HG02981 (cell line): Measurements from ENCODE around the gene TOMM6.

Experiments used
- ATAC-seq: cut with Tn5 transposase; IDR thresholded peaks from one replicate; pipeline ENCODE4 v1.9.1; 2021; ENCODE audit warnings: mild to moderate bottlenecking, moderate library complexity; ENCODE audit not compliant: unreplicated experiment

TOMM6 gene

GRCh38 chr6:41818271-41819054 is 31.0 kb downstream of the TOMM6 start:
- ATAC-seq: no peak

- no peak for ATAC-seq
Measured at GRCh38 chr6:41821266-41821665, 33.8 kb downstream of the TOMM6 start.

GRCh38 chr6:41822021-41822420 is 34.5 kb downstream of the TOMM6 start:
- no peak for ATAC-seq

DNA sequence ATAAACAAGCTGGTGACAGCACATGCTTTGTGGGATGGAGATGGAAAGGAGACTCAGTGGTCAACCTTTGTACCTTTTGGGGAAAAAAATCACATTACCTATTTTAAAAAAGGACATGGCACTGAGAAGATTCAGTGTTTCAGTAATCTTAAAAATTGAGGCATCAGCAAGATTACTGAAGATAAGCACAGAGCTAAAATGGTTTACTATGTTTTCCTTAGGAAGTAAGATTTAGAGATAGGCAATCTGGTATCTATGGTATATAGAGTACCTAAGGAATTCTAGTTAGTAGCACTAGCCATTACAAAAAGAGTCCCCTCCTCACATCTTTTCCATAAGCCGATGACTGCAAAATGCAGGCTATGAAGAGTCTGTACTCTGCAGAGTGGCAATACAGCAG is 35.7 kb downstream of the TOMM6 start:
- ATAC-seq: no peak

GRCh38 chr6:41824571-41825569 is 37.4 kb downstream of the TOMM6 start:
- ATAC-seq: no peak

DNA sequence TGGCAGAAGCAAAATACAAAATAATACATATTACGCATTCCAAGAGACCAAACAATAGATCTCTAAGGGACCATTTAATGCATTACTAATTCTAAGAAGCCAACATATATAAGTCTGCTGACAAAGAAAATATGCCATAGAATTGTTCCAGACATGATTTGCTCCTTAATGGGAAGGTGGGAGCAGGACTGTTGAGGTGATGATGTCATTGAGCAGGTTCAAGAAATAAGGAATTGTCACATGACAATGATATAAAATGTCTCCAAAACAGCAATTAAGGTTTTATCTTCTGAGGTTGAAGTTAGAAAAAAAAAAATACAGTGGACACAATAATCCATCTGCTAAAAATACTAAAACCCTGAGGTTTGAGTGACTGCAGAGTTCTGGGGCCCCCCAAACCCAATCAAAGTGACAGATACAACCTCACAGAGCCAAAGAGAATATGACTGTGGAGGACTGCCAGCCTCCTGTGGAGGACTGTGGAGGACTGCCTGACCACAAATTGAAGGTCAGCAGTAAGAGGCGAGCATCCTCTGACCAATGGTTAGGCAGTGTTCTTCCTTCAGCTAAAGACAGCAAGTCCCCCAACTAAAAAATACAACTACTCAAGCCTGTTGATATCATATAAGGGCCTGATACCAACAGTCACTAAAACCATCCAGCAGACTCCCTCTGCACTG is 39.0 kb downstream of the TOMM6 start:
- ATAC-seq: no peak

DNA sequence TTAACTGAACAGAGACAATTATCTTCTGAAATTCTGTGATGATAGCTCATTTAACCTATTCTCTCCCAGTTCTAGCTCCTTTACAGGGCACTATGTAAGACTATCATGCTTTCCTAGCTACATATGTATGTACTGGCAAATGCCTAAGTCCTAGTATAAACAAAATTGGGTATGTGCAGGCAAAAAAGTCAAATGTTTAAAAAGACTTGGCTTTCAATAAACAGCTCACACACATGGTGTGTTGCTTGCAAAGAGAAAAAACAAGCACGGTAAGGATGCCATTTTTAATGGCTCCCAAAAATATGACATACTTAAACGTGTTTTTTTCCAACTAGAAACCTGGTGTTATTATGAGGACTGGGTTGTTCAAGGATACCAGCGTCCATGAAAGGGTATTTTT is 44.8 kb downstream of the TOMM6 start:
- ATAC-seq: no peak

GRCh38 chr6:41836022-41836659 is 48.6 kb downstream of the TOMM6 start:
- ATAC-seq: no peak

- ATAC-seq: no peak
Measured at GRCh38 chr6:41836660-41837052, 49.2 kb downstream of the TOMM6 start.
